Endothelial cell of umbilical vein (primary cell): ENCODE data around the gene GLI2. TPM values are rescaled to one million over a fixed set of nuclear protein-coding genes. Genes with fewer than 3 reads are reported as not detected.

ENCODE experiments used
- BruUV-seq: library from RNA; stranded (reverse); fragments of 400-500 nt; replicated peaks from 2 replicates; lab custom pipeline; 2021; lab: Mats Ljungman, UMichigan
- CTCF ChIA-PET: fragments of 300-600, 350-600 bp; sonication (Branson Sonifier 250); formaldehyde crosslinking; loops from one replicate; lab custom pipeline; 2021; ENCODE audit warnings: antibody characterized with exemption, inconsistent platforms; lab: Charles Lee
- POLR2A ChIA-PET: fragments of 300-600, 350-600 bp; sonication (Branson Sonifier 250); formaldehyde crosslinking; loops from one replicate; lab custom pipeline; 2021; ENCODE audit warnings: antibody characterized with exemption, inconsistent platforms; lab: Charles Lee
- DNase-seq: peaks from one replicate; pipeline ENCODE4 v3.0.0-alpha.2; 2011; ENCODE audit warnings: low read depth, low spot score
- FAIRE-seq: peaks from 2 replicates; lab custom pipeline; 2011; peaks lifted over from hg19 to GRCh38; lab: Jason Lieb, UNC
- H2AFZ ChIP-seq: 2 replicates; pipeline ENCODE4 v1.6.0; 2012; ENCODE audit warnings: low read depth, low read length, control low read depth, inconsistent platforms
- H3K27ac ChIP-seq: 2 replicates; pipeline ENCODE4 v1.5.1; 2011; ENCODE audit warnings: low read depth, mild to moderate bottlenecking, control low read depth, low read length, moderate library complexity; ENCODE audit not compliant: insufficient read depth
- H3K27me3 ChIP-seq, 2 experiments: 2 replicates each; pipeline versions ENCODE4 v1.6.0 to v1.6.1; 2011; ENCODE audit warnings: low read length in 2 of 2, mixed read lengths in 1 of 2; ENCODE audit not compliant: control insufficient read depth in 2 of 2, insufficient read depth in 2 of 2
- H3K36me3 ChIP-seq, 2 experiments: 2 replicates in 1 of 2; 3 replicates in 1 of 2; pipeline ENCODE4 v1.5.1; 2011; ENCODE audit warnings: low read length in 2 of 2, mild to moderate bottlenecking in 1 of 2, moderate library complexity in 1 of 2; ENCODE audit not compliant: control insufficient read depth in 2 of 2, insufficient read depth in 2 of 2; ENCODE audit errors: extremely low read depth in 1 of 2
- H3K4me1 ChIP-seq: 3 replicates; pipeline ENCODE4 v1.5.1; 2011; ENCODE audit warnings: mild to moderate bottlenecking, low read length; ENCODE audit not compliant: control insufficient read depth, insufficient read depth; ENCODE audit errors: extremely low read depth
- H3K4me2 ChIP-seq: 2 replicates; pipeline ENCODE4 v1.6.1; 2011; ENCODE audit warnings: low read length, control low read depth, mixed read lengths; ENCODE audit not compliant: insufficient read depth
- H3K4me3 ChIP-seq, 3 experiments: fragments of 200-600 bp in 1 of 3; sonication (generic), shearing (Covaris generic) in 1 of 3; replicated peaks in 1 of 3; 2 replicates each; pipeline ENCODE4 v1.5.1; 2011 to 2016; ENCODE audit warnings: control low read depth in 3 of 3, low read length in 3 of 3, mild to moderate bottlenecking in 2 of 3, inconsistent platforms in 1 of 3, low read depth in 1 of 3, moderate library complexity in 1 of 3; ENCODE audit not compliant: insufficient read depth in 1 of 3
- H3K79me2 ChIP-seq: 2 replicates; pipeline ENCODE4 v1.6.0; 2012; ENCODE audit warnings: low read length, inconsistent platforms; ENCODE audit not compliant: control insufficient read depth, insufficient read depth
- H3K9ac ChIP-seq: replicated peaks from 2 replicates; pipeline ENCODE3; 2011; ENCODE audit warnings: low read length, control low read depth; ENCODE audit not compliant: insufficient read depth; ENCODE audit errors: extremely low read depth
- H3K9me1 ChIP-seq: replicated peaks from 3 replicates; pipeline ENCODE4 v1.6.0; 2011; ENCODE audit warnings: mild to moderate bottlenecking, low read length; ENCODE audit not compliant: control insufficient read depth, insufficient read depth; ENCODE audit errors: extremely low read depth
- H3K9me3 ChIP-seq: replicated peaks from 2 replicates; pipeline ENCODE4 v1.5.1; 2012; ENCODE audit warnings: low read length, inconsistent platforms; ENCODE audit not compliant: control insufficient read depth, insufficient read depth
- H4K20me1 ChIP-seq: replicated peaks from 2 replicates; pipeline ENCODE3; 2011; ENCODE audit warnings: mild to moderate bottlenecking, low read length; ENCODE audit not compliant: control insufficient read depth, insufficient read depth; ENCODE audit errors: extremely low read depth
- CTCF ChIP-seq, 2 donors: IDR thresholded peaks; 1 replicate in 1 of 2; 2 replicates in 1 of 2; pipeline ENCODE4 v1.5.1; 2011; ENCODE audit warnings: low read length in 2 of 2, mild to moderate bottlenecking in 2 of 2, moderate library complexity in 2 of 2, control low read depth in 1 of 2, inconsistent platforms in 1 of 2, low read depth in 1 of 2; ENCODE audit not compliant: insufficient read depth in 1 of 2; ENCODE audit errors: extremely low read depth in 1 of 2
- EZH2 ChIP-seq: IDR thresholded peaks from 2 replicates; pipeline ENCODE4 v1.6.1; 2012; ENCODE audit warnings: borderline replicate concordance, low read depth, mild to moderate bottlenecking, moderate library complexity, low read length, inconsistent platforms; ENCODE audit not compliant: severe bottlenecking
- FOS ChIP-seq: IDR thresholded peaks from 2 replicates; pipeline ENCODE4 v1.6.1; 2011; ENCODE audit warnings: mild to moderate bottlenecking, low read length, moderate library complexity, borderline replicate concordance; ENCODE audit not compliant: insufficient read depth
- GATA2 ChIP-seq: IDR thresholded peaks from 2 replicates; pipeline ENCODE4 v1.7.0; 2011; ENCODE audit warnings: low read depth, mild to moderate bottlenecking, moderate library complexity, mixed read lengths, low read length; ENCODE audit not compliant: insufficient read length, insufficient read depth
- JUN ChIP-seq: IDR thresholded peaks from 2 replicates; pipeline ENCODE4 v1.6.1; 2011; ENCODE audit warnings: borderline replicate concordance, low read depth; ENCODE audit not compliant: insufficient read length, insufficient read depth
- MYC ChIP-seq: IDR thresholded peaks from one replicate; pipeline ENCODE4 v1.6.1; 2011; ENCODE audit warnings: mild to moderate bottlenecking, low read depth, low read length
- POLR2A ChIP-seq: IDR thresholded peaks from 2 replicates; pipeline ENCODE4 v1.6.1; 2012; ENCODE audit warnings: low read depth, mild to moderate bottlenecking, control low read depth, low read length
- POLR2AphosphoS5 ChIP-seq: IDR thresholded peaks from 2 replicates; pipeline ENCODE4 v1.6.1; 2012; ENCODE audit warnings: low read depth, mild to moderate bottlenecking, control low read depth, low read length, moderate library complexity; ENCODE audit not compliant: insufficient read depth
- dilution Hi-C: fragments of 300-500 bp; cut with MboI; formaldehyde crosslinking; loops from one replicate; pipeline ENCODE4 v1.15.0; 2019; ENCODE audit warnings: low sequenced_read_pairs; ENCODE audit not compliant: extremely low pct_ligation_motif_present
- intact Hi-C: fragments of 100-400 bp; cut with micrococcal nuclease; formaldehyde crosslinking; loops from one replicate; pipeline ENCODE4 v1.10.0; 2022
- polyA plus RNA-seq, 4 experiments: library from polyadenylated mRNA; depleted of rRNA in 3 of 4; stranded (reverse) in 3 of 4; unstranded in 1 of 4; fragments of >200 nt; gene quantifications; 2 replicates each; pipeline versions ENCODE4 v1.2.1 to v1.2.3, GENCODE V29; 2011 to 2012; ENCODE audit warnings: missing spikeins in 1 of 4
- total RNA-seq: library from RNA; stranded (reverse); gene quantifications from 2 replicates; pipeline ENCODE4 v1.2.3, GENCODE V29; 2021
- TF ChIP-seq, protein P1 (sequence below): IDR thresholded peaks from 2 replicates; pipeline ENCODE4 v1.6.1; 2011; ENCODE audit not compliant: insufficient read depth, insufficient read length

The GLI2 gene
- total and polyA plus RNA-seq, 2 donors (not counting 3 experiments of a cell fraction or from before 2014, with no cell fraction given): 0.13 TPM; not detected in 1

DNA sequence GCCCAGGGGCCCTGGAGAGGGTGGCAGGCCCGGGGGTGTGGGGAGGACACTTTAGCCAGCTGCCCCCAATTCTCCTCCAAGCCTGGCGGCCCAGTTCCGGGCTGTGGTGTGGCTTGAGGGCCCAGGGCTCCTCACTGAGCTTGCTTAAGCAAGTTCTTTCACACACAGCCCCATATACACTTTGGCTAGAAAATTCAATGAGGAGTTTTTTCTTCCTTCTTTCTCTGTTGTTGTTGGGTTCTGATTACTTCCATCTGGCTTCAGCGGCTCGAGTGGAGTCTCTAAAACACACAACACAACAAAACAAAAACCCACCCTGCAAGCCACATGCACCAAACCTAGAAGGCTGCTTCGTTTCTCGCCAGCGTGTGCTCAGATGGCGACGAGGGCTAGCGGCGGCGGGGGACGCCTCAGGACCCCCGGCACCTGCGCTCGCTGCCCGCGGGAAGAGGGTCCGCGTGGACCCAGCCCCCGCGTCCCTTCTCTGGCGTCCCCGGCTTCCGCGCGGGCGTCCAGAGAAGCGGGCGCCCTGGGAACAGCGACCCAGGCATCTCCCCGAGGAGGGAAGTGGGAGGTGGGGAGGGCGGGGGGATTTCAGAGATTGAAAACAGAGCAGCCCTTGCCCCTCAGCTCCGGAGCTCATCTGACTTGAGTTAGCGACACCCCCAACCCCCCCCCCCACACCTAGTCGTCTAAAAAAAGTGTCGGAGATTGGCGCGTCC is 577 bp upstream of the GLI2 start:
- no peak overlapping the region for H2AFZ ChIP-seq
- H3K9me1 ChIP-seq: no peaks in the 10 kb centered on the region
- intact Hi-C loops (loop anchor here (1.0 to 5.0 kb wide), 5 partner anchors 13 to 336 kb away; no protein-coding TSS in a partner anchor), dilution Hi-C loops (no loop called here)
- peaks cover 58 to 77% of the 10 kb centered on the region in 2 experiments for H3K27me3 ChIP-seq
- H4K20me1 ChIP-seq: no peaks in the 10 kb centered on the region
- no peaks in the 10 kb centered on the region for H3K36me3 ChIP-seq
- H3K9ac ChIP-seq: no peak overlapping the region
- no peak overlapping the region for H3K4me2 ChIP-seq
- TF ChIP-seq, protein P1, sequence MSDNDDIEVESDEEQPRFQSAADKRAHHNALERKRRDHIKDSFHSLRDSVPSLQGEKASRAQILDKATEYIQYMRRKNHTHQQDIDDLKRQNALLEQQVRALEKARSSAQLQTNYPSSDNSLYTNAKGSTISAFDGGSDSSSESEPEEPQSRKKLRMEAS: no peak
- no peak for TF ChIP-seq POLR2AphosphoS5
- no peak for TF ChIP-seq POLR2A
- no peak for TF ChIP-seq EZH2
- TF ChIP-seq CTCF (IDR thresholded peaks at IDR 0.05; ENCODE audit: extremely low read depth in 1 of 2, insufficient read depth in 1 of 2, low read depth in 1 of 2, low read length in 2 of 2): no peak
- TF ChIP-seq FOS: no peak
- TF ChIP-seq JUN: no peak
- no peak for TF ChIP-seq MYC
- TF ChIP-seq GATA2: no peak
- no peak overlapping the region for H3K4me3 ChIP-seq
- FAIRE-seq: no peak
- H3K79me2 ChIP-seq: no peaks in the 10 kb centered on the region
- ChIA-PET POLR2A (no interaction called here), CTCF (interaction anchor here (0.7 to 2.5 kb wide), 9 partner anchors 9 to 345 kb away, joined by 3 to 6 read pairs (median 4); no protein-coding TSS in a partner anchor)
- BruUV-seq: no TSS peak
- no peaks in the 10 kb centered on the region for H3K9me3 ChIP-seq
- no peak for DNase-seq
- H3K27ac ChIP-seq: no peak overlapping the region
- no peaks in the 10 kb centered on the region for H3K4me1 ChIP-seq
